Epidermal melanocyte (primary cell): Measurements from ENCODE around the gene PCDH10.

Experiments
- DNase-seq: peaks from one replicate; pipeline ENCODE4 v3.0.0; 2011; ENCODE audit warnings: low spot score; ENCODE audit not compliant: insufficient read length

The PCDH10 gene

GRCh38 chr4:133149932-133150471, 908 bp downstream of the PCDH10 start:
- DNase-seq = no peak

GRCh38 chr4:133150486-133151340, 1.6 kb downstream of the PCDH10 start:
- DNase-seq = no peak

GRCh38 chr4:133151341-133151690, 2.2 kb downstream of the PCDH10 start:
- DNase-seq = no peak

DNA sequence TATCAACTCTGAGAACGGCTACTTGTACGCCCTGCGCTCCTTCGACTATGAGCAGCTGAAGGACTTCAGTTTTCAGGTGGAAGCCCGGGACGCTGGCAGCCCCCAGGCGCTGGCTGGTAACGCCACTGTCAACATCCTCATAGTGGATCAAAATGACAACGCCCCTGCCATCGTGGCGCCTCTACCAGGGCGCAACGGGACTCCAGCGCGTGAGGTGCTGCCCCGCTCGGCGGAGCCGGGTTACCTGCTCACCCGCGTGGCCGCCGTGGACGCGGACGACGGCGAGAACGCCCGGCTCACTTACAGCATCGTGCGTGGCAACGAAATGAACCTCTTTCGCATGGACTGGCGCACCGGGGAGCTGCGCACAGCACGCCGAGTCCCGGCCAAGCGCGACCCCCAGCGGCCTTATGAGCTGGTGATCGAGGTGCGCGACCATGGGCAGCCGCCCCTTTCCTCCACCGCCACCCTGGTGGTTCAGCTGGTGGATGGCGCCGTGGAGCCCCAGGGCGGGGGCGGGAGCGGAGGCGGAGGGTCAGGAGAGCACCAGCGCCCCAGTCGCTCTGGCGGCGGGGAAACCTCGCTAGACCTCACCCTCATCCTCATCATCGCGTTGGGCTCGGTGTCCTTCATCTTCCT, 2.7 kb downstream of the PCDH10 start:
- DNase-seq = no peak

GRCh38 chr4:133152330-133152821, 3.3 kb downstream of the PCDH10 start:
- DNase-seq = no peak

- DNase-seq = no peak
These were observed 3.9 kb downstream of the PCDH10 start for GRCh38 chr4:133152831-133153481.

GRCh38 chr4:133154725-133155124, 5.6 kb downstream of the PCDH10 start:
- no peak for DNase-seq

DNA sequence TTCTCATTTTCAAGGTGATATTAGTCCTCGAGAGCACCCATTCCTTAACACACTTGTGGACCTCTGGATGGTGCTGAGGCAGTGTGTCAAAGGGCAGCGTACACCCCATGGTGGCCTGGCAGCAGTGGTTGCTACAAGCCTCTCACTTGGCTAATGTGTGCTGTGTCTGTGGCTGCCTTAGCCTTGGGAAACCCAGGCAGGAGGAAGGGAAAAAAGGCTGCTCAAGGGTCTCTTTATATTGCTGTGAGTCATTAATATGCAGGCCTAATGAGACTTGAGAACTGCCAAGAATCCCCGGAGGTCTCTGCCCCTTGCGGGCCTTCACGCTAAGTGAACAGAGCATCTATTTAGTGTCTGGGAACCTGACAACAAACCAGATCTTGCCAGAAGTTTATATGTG, 7.0 kb downstream of the PCDH10 start:
- DNase-seq = no peak

DNA sequence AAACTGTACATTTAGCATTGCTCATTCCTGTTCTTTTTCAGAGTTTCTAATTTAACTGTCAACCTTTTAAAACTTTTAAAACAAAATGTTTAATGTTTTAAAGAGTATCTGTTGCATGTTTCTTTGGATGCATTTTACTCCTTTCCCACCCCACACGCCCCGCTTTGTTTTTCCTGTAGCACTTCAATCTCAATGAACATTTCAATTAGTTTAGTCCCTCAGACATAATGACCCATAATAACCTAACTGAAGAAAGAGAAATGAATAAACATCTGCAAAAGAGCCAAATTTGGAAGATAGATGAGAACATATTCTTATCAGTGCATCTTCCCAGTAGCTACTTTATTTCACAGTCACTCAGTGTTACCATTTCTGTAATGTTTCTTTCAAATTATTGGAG, 7.5 kb downstream of the PCDH10 start:
- no peak for DNase-seq

DNA sequence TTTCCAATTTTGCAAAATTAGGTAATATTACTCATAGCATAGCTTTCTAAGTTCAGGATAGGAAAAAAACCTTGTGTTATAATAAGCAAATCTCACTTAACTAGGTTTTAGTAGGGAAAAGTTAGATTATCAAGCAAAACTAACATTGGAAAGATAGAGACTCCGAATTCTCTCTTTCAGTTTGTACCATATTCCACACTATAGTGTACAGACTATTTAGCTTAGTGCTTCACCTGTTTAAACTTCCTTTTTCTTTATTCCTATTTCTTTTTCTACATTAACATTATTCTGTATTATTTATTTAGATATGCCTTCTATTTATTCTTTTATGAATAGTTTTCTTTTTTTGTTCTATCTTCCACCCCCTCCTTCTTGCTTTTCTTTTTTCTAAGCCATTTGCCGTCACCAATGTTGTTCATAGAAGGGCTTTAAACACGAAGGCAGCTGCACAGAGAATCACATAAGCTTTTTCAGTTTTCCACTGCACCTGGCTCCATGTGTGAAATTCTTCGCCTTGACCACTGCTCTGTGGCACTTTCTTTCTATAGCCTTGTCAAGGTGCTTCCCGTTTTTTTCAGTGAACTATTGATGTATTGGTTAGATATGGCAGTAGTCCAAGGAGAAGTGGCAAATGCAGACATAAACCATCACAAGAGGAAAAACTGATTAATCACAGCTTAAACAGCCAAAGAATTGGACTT, 8.5 kb downstream of the PCDH10 start:
- DNase-seq = no peak

GRCh38 chr4:133160853-133161252, 11.8 kb downstream of the PCDH10 start:
- no peak for DNase-seq

- no peak for DNase-seq
These were observed 12.6 kb downstream of the PCDH10 start for GRCh38 chr4:133161570-133162295.

- DNase-seq = no peak
These were observed 13.8 kb downstream of the PCDH10 start for GRCh38 chr4:133162941-133163340.

DNA sequence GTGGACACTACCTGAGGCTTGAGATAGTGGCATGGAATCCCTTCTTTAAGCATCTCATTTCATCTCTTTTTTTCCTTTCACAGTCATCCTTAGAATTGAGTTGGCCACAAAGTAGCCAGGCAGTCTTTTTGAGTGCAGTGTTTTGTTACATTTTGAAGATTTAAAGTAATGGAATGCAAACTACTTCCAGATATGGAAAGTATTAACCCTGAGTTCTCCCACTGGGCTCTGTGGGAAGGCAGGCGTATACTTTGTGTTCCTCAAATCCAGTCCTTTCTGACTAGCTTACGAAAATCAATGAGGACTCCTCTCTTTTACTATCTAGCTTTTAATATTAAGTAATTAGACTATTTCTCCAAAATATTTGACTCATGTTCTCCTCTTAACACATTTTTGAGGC, 29.9 kb downstream of the PCDH10 start:
- no peak for DNase-seq

DNA sequence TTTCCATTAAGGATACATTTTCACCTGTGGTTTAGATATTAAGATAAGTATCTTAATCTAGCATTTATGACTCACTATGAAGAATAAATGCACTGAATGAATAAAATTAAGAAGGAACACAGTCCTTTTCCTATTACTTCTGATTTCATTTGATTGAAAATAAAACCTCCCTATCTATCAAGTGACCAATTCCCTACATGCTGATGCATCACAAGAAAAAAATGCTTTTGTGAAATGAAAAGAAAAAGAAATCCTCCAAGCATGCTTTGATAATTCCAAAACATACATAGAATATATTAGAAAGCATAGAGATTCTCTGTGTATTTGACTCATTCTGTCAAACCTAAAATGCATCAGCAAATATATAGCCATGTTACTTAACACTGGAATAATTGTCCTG, 37.1 kb downstream of the PCDH10 start:
- no peak for DNase-seq

- DNase-seq = no peak
These were observed 37.8 kb downstream of the PCDH10 start for GRCh38 chr4:133186845-133187244.

- no peak for DNase-seq
These were observed 39.5 kb downstream of the PCDH10 start for GRCh38 chr4:133188433-133189146.

- no peak for DNase-seq
These were observed 40.0 kb downstream of the PCDH10 start for GRCh38 chr4:133189147-133189517.

GRCh38 chr4:133190098-133190497, 41.0 kb downstream of the PCDH10 start:
- DNase-seq = no peak

DNA sequence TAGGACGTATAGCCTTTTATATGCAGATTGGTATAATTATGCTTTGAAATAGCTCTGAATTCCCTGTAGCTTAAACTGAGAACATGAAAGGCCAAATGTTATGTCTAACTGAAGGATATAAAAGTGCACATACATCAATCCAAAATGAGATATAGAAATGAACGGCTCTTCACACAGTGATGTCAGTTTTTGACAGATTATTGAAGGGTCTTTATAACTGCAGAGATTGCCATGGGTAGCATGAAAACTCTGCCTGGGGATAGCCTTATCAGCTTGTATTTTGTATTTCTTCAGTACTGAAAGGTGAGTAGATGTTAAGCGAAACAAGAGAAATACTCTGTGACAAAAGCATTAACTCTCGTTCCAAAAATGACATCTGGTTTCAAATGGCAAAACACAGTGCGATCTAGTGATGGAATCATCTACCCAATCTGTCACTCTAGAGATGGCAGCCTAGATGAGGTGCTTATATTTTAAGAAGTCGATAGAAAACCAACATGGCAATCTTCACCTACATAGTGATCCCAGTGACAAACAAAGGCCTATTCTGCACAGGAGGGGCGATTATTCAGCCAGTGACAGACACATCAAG, 59.7 kb downstream of the PCDH10 start:
- DNase-seq = no peak
